ENCODE measurements around the gene ZNF423.

Gene ZNF423

DNA sequence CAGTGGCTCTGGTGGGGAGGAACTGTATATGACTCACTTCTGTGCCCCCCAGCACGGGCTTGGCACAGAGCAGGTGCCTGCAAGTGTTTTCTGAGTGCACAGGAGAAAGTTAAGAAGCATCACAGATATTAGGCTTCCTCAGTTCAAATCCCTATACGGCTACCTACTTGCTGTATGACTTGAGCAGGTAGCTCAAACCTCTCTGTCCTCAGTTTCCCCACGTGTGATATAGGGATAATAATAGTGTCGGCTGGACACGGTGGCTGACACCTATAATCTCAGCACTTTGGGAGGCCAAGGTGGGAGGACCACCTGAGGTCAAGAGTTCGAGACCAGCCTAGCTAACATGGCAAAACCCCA, 386.6 kb downstream of the ZNF423 start:
- Mint-ChIP-seq H3K4me3 (no peak overlapping the region), H3K27me3 (no peaks in the 10 kb centered on the region)

GRCh38 chr16:49468611-49469310, 387.2 kb downstream of the ZNF423 start:
- no peak for DNase-seq
- Mint-ChIP-seq H3K27me3 (no peaks in the 10 kb centered on the region), H3K36me3 (ENCODE audit: low read depth) (no peaks in the 10 kb centered on the region), H3K27ac (no peak overlapping the region), H3K9me3 (no peaks in the 10 kb centered on the region), H3K4me3 (no peak overlapping the region), H3K4me1 (peaks cover 10% of the 10 kb centered on the region)
- no peak for ATAC-seq

More for the DNA sequence above, 386.6 kb downstream of the ZNF423 start:
- DNase-seq (no peak), ATAC-seq (no peak)
- no peaks in the 10 kb centered on the region for H3K36me3 Mint-ChIP-seq (ENCODE audit: low read depth)
- no peak overlapping the region for H3K27ac Mint-ChIP-seq
- H3K4me1 Mint-ChIP-seq = peaks cover 6% of the 10 kb centered on the region
- H3K9me3 Mint-ChIP-seq = no peaks in the 10 kb centered on the region

DNA sequence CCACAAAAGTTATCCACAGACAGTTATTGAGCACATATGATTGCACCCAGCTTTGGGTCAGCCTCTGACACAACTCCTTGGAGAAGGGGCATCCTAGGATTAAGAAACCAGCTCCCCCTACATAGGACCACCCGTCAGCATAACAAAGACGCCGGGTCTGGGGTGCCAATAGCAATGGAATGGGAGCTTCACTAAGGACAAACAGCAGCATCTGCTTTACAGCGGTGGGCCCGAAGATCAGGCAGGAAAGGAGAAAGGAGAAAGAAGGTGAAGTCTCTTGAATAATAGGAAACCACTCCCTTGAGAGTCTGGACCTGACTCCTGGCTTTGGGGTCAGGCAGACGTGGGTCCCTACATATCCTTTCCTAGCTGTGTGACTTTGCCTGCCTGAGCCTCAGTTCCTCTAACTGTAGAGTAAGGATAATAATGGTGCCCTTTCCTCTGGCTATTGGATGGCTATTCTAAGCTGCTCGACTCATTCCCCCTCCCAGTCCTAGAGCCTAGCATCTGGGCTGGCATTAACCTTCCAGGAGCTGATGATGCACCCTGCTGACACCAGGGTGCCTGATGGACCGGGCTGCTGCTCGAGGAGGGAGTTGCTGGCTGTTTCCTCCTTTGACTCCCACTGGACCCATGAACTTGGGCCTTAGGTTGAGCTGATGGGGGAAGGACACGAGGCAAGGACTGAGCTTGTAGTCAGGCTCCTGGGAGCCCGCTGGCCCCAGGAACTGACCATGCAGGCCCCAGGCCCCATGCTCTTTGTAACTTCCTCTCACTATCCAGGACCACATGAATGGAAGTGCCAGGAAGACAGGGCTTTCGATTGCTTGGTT, 388.2 kb downstream of the ZNF423 start:
- Mint-ChIP-seq H3K4me3 (no peak overlapping the region), H3K27ac (no peak overlapping the region)

GRCh38 chr16:49466881-49467280, 389.0 kb downstream of the ZNF423 start:
- Mint-ChIP-seq H3K4me3 (no peak overlapping the region), H3K9me3 (no peaks in the 10 kb centered on the region), H3K27me3 (no peaks in the 10 kb centered on the region), H3K36me3 (ENCODE audit: low read depth) (no peaks in the 10 kb centered on the region), H3K27ac (no peak overlapping the region), H3K4me1 (peaks cover 28% of the 10 kb centered on the region)
- ATAC-seq (no peak), DNase-seq (no peak)

More for the DNA sequence above, 388.2 kb downstream of the ZNF423 start:
- no peaks in the 10 kb centered on the region for H3K27me3 Mint-ChIP-seq
- H3K4me1 Mint-ChIP-seq = peaks cover 20% of the 10 kb centered on the region
- no peaks in the 10 kb centered on the region for H3K9me3 Mint-ChIP-seq
- DNase-seq (no peak), ATAC-seq (no peak)
- no peaks in the 10 kb centered on the region for H3K36me3 Mint-ChIP-seq (ENCODE audit: low read depth)

GRCh38 chr16:49466529-49466831, 389.4 kb downstream of the ZNF423 start:
- no peaks in the 10 kb centered on the region for H3K36me3 Mint-ChIP-seq (ENCODE audit: low read depth)
- H3K27me3 Mint-ChIP-seq = no peaks in the 10 kb centered on the region
- H3K4me1 Mint-ChIP-seq = peaks cover 31% of the 10 kb centered on the region
- no peak overlapping the region for H3K27ac Mint-ChIP-seq
- DNase-seq (no peak), ATAC-seq (no peak)
- H3K4me3 Mint-ChIP-seq = no peak overlapping the region
- H3K9me3 Mint-ChIP-seq = no peaks in the 10 kb centered on the region

- H3K27me3 Mint-ChIP-seq = no peaks in the 10 kb centered on the region
- DNase-seq = no peak
- ATAC-seq = no peak
- H3K4me1 Mint-ChIP-seq = peaks cover 31% of the 10 kb centered on the region
- no peak overlapping the region for H3K27ac Mint-ChIP-seq
- H3K4me3 Mint-ChIP-seq = no peak overlapping the region
- no peaks in the 10 kb centered on the region for H3K9me3 Mint-ChIP-seq
- H3K36me3 Mint-ChIP-seq (ENCODE audit: low read depth) = no peaks in the 10 kb centered on the region
Measured at GRCh38 chr16:49465661-49466528, 390.0 kb downstream of the ZNF423 start.

DNA sequence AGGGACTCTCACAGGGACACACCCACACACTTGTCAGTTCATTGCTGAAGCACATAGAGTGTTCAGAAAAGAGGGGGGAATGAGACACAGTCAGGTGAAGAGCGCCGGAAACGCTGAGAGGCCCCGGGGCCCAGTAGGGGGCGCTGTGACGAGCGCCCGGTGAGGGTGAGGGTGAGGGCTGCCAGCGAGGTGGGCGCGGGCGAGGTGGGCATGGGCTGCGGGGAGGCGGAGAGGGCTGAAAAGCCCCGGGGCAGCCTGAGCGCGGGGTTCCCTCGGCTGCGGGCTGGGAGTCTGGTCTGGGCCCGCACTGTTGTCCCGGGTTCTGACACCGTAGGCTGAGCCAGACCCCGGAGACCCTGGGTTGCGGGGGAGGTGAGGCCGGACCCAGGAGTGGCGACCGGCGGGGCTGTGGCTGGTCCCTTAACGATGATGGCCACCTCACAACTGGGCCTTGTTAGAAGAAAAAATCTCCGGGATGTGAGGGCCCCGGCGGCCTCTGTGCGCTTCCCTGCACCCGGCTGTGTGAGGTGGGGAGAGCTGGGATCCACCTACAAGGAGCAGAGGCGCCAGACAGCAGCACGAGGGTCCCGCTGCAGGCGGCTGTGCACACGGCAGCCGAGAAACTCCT, 390.9 kb downstream of the ZNF423 start:
- Mint-ChIP-seq H3K4me1 (peaks cover 33% of the 10 kb centered on the region), H3K9me3 (no peaks in the 10 kb centered on the region), H3K27ac (no peak overlapping the region), H3K4me3 (no peak overlapping the region), H3K36me3 (ENCODE audit: low read depth) (no peaks in the 10 kb centered on the region), H3K27me3 (no peaks in the 10 kb centered on the region)
- DNase-seq (no peak), ATAC-seq (no peak)

DNA sequence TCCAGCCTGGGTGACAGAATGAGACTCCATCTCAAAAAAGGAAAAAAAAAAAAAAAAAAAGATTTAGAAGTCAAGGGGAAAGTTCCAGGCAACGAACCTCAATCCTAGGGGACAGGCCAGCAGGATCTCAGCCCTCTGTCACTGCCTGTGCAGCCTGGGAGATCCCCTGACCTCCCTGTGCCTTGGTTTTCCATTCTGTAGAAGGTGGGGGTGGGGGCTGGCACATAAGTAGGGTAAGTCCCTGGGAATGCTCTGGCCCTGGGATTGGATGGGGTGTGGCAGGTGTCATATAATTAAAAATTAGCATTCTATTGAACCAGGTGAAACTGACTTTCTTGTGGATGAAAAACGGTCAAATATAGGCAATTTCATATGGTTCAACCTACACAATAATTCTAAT, 391.8 kb downstream of the ZNF423 start:
- ATAC-seq = no peak
- Mint-ChIP-seq H3K27me3 (no peaks in the 10 kb centered on the region), H3K4me1 (peaks cover 33% of the 10 kb centered on the region)

DNA sequence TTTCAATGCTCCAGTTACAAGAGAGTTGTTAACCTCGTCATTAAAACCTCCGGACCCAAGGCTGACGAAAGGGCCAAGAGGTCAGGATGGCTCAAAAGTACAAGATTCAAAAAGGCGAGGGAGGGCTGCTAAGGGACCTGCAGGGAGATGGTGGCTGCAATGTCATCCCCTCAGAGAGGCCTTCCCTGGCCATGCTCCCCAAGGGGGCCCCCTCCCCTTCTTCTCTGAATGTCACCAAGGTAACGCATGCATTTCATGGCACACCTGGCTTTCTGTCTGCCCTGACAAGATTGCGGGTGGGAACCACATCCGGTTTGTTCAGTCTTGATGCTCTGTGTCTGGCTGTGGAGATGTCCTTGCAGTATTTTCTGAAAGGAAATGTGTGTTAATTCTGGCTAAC, 392.4 kb downstream of the ZNF423 start:
- no peak overlapping the region for H3K27ac Mint-ChIP-seq
- H3K27me3 Mint-ChIP-seq = no peaks in the 10 kb centered on the region
- ATAC-seq (peak; percentile 71), DNase-seq (peak; percentile 52)
- peaks cover 33% of the 10 kb centered on the region for H3K4me1 Mint-ChIP-seq
- H3K9me3 Mint-ChIP-seq = no peaks in the 10 kb centered on the region
- peak overlapping the region; percentile 43 for H3K4me3 Mint-ChIP-seq
- no peaks in the 10 kb centered on the region for H3K36me3 Mint-ChIP-seq (ENCODE audit: low read depth)

More for the DNA sequence above, 391.8 kb downstream of the ZNF423 start:
- Mint-ChIP-seq H3K4me3 (no peak overlapping the region), H3K27ac (no peak overlapping the region), H3K9me3 (no peaks in the 10 kb centered on the region), H3K36me3 (ENCODE audit: low read depth) (no peaks in the 10 kb centered on the region)
- DNase-seq = no peak

- H3K4me3 Mint-ChIP-seq = no peak overlapping the region
- H3K4me1 Mint-ChIP-seq = peaks cover 33% of the 10 kb centered on the region
- no peaks in the 10 kb centered on the region for H3K27me3 Mint-ChIP-seq
- H3K27ac Mint-ChIP-seq = no peak overlapping the region
- no peak for ATAC-seq
- no peak for DNase-seq
- no peaks in the 10 kb centered on the region for H3K9me3 Mint-ChIP-seq
- no peaks in the 10 kb centered on the region for H3K36me3 Mint-ChIP-seq (ENCODE audit: low read depth)
Measured at GRCh38 chr16:49462989-49463371, 392.9 kb downstream of the ZNF423 start.

GRCh38 chr16:49462362-49462988, 393.4 kb downstream of the ZNF423 start:
- H3K4me3 Mint-ChIP-seq = no peak overlapping the region
- H3K4me1 Mint-ChIP-seq = peaks cover 33% of the 10 kb centered on the region
- ATAC-seq (no peak), DNase-seq (no peak)
- no peaks in the 10 kb centered on the region for H3K27me3 Mint-ChIP-seq
- H3K27ac Mint-ChIP-seq = peak overlapping the region; percentile 26
- H3K36me3 Mint-ChIP-seq (ENCODE audit: low read depth) = no peaks in the 10 kb centered on the region
- no peaks in the 10 kb centered on the region for H3K9me3 Mint-ChIP-seq

DNA sequence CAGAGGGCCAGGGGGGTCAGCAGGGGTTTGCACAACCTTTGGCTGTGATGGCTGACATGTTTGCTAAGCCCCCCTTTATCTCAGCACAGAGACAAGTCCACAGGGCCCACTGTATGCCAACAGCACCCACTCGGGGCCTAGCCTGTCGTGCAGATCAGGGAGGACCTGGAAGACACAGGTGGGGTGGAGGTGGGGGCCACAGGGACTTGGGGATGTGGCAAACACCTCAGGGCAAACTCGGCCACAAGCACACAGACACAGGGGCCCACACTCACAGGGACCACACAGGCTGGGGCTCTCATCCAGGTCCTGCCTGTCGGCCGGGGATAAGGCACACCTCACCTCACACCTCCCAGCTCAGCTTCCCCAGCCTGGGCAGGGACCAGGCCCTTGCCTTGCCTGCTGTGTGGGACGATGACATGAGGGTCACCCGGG, 394.4 kb downstream of the ZNF423 start:
- DNase-seq (no peak), ATAC-seq (no peak)
- H3K9me3 Mint-ChIP-seq = no peaks in the 10 kb centered on the region
- H3K27me3 Mint-ChIP-seq = no peaks in the 10 kb centered on the region
- H3K27ac Mint-ChIP-seq = no peak overlapping the region
- peaks cover 33% of the 10 kb centered on the region for H3K4me1 Mint-ChIP-seq
- H3K36me3 Mint-ChIP-seq (ENCODE audit: low read depth) = no peaks in the 10 kb centered on the region
- no peak overlapping the region for H3K4me3 Mint-ChIP-seq

GRCh38 chr16:49460786-49461470, 395.0 kb downstream of the ZNF423 start:
- Mint-ChIP-seq H3K27me3 (no peaks in the 10 kb centered on the region), H3K27ac (no peak overlapping the region), H3K4me1 (peaks cover 33% of the 10 kb centered on the region), H3K4me3 (no peak overlapping the region), H3K36me3 (ENCODE audit: low read depth) (no peaks in the 10 kb centered on the region), H3K9me3 (no peaks in the 10 kb centered on the region)
- DNase-seq (no peak), ATAC-seq (no peak)

Measured in activated naive CD8-positive, alpha-beta T cell treated with anti-CD3 and anti-CD28 coated beads, Interleukin-2, amount 50 U/mL, for 24 hours (primary cell).